ENCODE measurements around the gene SMARCC1. TPM values are rescaled to one million over a fixed set of nuclear protein-coding genes. Genes with fewer than 3 reads are reported as not detected.
A peak's percentile ranks its signal among the peaks of the same experiment; 100 is the strongest.

The SMARCC1 gene
- polyA plus RNA-seq, 2 of the 4 experiments (the other 2 are of a cell fraction), result 27.1 to 27.5 TPM

- FAIRE-seq (no peak), DNase-seq (ENCODE audit: low read depth in 1 of 2, low spot score in 1 of 2) (peak; percentile 81 to 89), ATAC-seq (peak; percentile 100)
- Histone ChIP-seq H3K4me3 (peak overlapping the region; percentile 78), H3K9me3 (no peaks in the 10 kb centered on the region), H3K4me1 (peaks cover 12% of the 10 kb centered on the region; the same call in 2 of the 3 replicates), H3K27ac (peak overlapping the region; percentile 87 to 92), H3K4me2 (peak overlapping the region; percentile 99)
- 7% methylated on average over 31 of the region's 77 CpGs for WGBS (ENCODE audit: missing lambda C conversion rate)
- POLR2A ChIA-PET, result interaction anchor here (0.6 to 1.2 kb wide), 5 partner anchors 9 to 264 kb away, joined by 3 to 7 read pairs (median 6); partner anchors contain the start of gene DHX30
- TF ChIP-seq CBX8 (IDR thresholded peaks at IDR 0.05), result no peak
- peak; percentile 41; the same call in 1 of the 2 replicates for TF ChIP-seq E2F6 (IDR thresholded peaks at IDR 0.05; ENCODE audit: borderline replicate concordance, low read depth)
- peak; percentile 95 for TF ChIP-seq HMGXB4 (CRISPR knock-in tag; IDR thresholded peaks at IDR 0.05; ENCODE audit: borderline replicate concordance)
- TF ChIP-seq POLR2AphosphoS2 (conservative IDR thresholded peaks at IDR 0.05; ENCODE audit: low read length), result no peak
- TF ChIP-seq SMC3 (IDR thresholded peaks at IDR 0.05), result peak; percentile 44
- TF ChIP-seq, protein P1, sequence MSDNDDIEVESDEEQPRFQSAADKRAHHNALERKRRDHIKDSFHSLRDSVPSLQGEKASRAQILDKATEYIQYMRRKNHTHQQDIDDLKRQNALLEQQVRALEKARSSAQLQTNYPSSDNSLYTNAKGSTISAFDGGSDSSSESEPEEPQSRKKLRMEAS (IDR thresholded peaks at IDR 0.05), result peak; percentile 71
- peak; percentile 95 for TF ChIP-seq PHF8 (IDR thresholded peaks at IDR 0.05; ENCODE audit: borderline replicate concordance, low read depth)
- TF ChIP-seq HOXB13 (CRISPR knock-in tag; IDR thresholded peaks at IDR 0.05; ENCODE audit: low read depth), result no peak
- peak; percentile 58 to 89; a peak in 3 of 5 replicates for TF ChIP-seq JUN (IDR thresholded peaks at IDR 0.05)
- peak; percentile 54 for TF ChIP-seq POLR2A (IDR thresholded peaks at IDR 0.05; ENCODE audit: low read length)
- no peak for TF ChIP-seq ESRRA (IDR thresholded peaks at IDR 0.05; ENCODE audit: borderline replicate concordance, low read length)
- no peak for TF ChIP-seq ZNF302 (CRISPR knock-in tag; IDR thresholded peaks at IDR 0.05)
- no peak for TF ChIP-seq CHD2 (IDR thresholded peaks at IDR 0.05; ENCODE audit: low read length, partially characterized antibody)
- no peak for TF ChIP-seq CHD4 (IDR thresholded peaks at IDR 0.05; ENCODE audit: borderline replicate concordance)
- TF ChIP-seq RAD21 (conservative IDR thresholded peaks at IDR 0.05 in 1 of 2, IDR thresholded peaks at IDR 0.05 in 1 of 2), result no peak; a peak in 1 of 5 replicates
- peak; percentile 13; the same call in 1 of the 2 replicates for TF ChIP-seq GATA3 (IDR thresholded peaks at IDR 0.05; ENCODE audit: borderline replicate concordance)
- TF ChIP-seq ATOH8 (CRISPR knock-in tag; IDR thresholded peaks at IDR 0.05; ENCODE audit: low read depth), result no peak
- TF ChIP-seq MYC (IDR thresholded peaks at IDR 0.05; ENCODE audit: borderline replicate concordance, low read length), result peak; percentile 38; the same call in 1 of the 2 replicates
- TF ChIP-seq ELK1 (IDR thresholded peaks at IDR 0.05; ENCODE audit: low read depth, low read length), result no peak
- TF ChIP-seq CTCF (IDR thresholded peaks at IDR 0.05), result peak; percentile 75
- TF ChIP-seq REST (IDR thresholded peaks at IDR 0.05), result no peak
- TF ChIP-seq HDAC2 (IDR thresholded peaks at IDR 0.05), result no peak
- peak; percentile 72; the same call in 1 of the 3 replicates for TF ChIP-seq BCL3 (IDR thresholded peaks at IDR 0.05)
- TF ChIP-seq KDM5A (IDR thresholded peaks at IDR 0.05), result peak; percentile 79
- TF ChIP-seq TP53 (CRISPR knock-in tag; IDR thresholded peaks at IDR 0.05), result peak; percentile 58; the same call in 1 of the 2 replicates
- CTCF ChIA-PET, result interaction anchor here (0.7 to 3.6 kb wide), 25 partner anchors 10 to 860 kb away, joined by 3 to 48 read pairs (median 4); partner anchors contain the start of gene SMARCC1
Measured at GRCh38 chr3:47824541-47825473, 43.1 kb upstream of the SMARCC1 start.

Measured in A549 (cell line).